H9 (cell line): ENCODE data around the gene TBC1D5. TPM values are rescaled to one million over a fixed set of nuclear protein-coding genes. Genes with fewer than 3 reads are reported as not detected.

Experiments
- DNase-seq: peaks from one replicate; pipeline ENCODE4 v3.0.0-alpha.2; 2017
- H2AFZ ChIP-seq: one replicate; pipeline ENCODE4 v1.6.1; 2013; ENCODE audit warnings: mild to moderate bottlenecking, low read length, control low read depth, moderate library complexity
- H2AK5ac ChIP-seq: 2 replicates; pipeline ENCODE4 v1.6.1; 2013; ENCODE audit warnings: low read length, control low read depth, mixed read lengths; ENCODE audit not compliant: insufficient read length
- H2BK120ac ChIP-seq: one replicate; pipeline ENCODE4 v1.6.1; 2013; ENCODE audit warnings: low read depth, mild to moderate bottlenecking, low read length, control low read depth, inconsistent platforms; ENCODE audit not compliant: poor library complexity, severe bottlenecking
- H2BK12ac ChIP-seq: 2 replicates; pipeline ENCODE4 v1.6.1; 2013; ENCODE audit warnings: low read length, control low read depth, mixed read lengths, low read depth; ENCODE audit not compliant: insufficient read length
- H2BK15ac ChIP-seq: 2 replicates; pipeline ENCODE4 v1.6.1; 2013; ENCODE audit warnings: low read depth, low read length, control low read depth
- H2BK20ac ChIP-seq: one replicate; pipeline ENCODE4 v1.6.1; 2013; ENCODE audit warnings: low read depth, mild to moderate bottlenecking, low read length, control low read depth, inconsistent platforms; ENCODE audit not compliant: poor library complexity, severe bottlenecking
- H2BK5ac ChIP-seq: 2 replicates; pipeline ENCODE4 v1.6.1; 2013; ENCODE audit warnings: low read length, control low read depth, mixed read lengths; ENCODE audit not compliant: insufficient read length
- H3K14ac ChIP-seq: 2 replicates; pipeline ENCODE4 v1.6.1; 2013; ENCODE audit warnings: low read length, control low read depth; ENCODE audit not compliant: insufficient read depth
- H3K18ac ChIP-seq: 2 replicates; pipeline ENCODE4 v1.6.1; 2013; ENCODE audit warnings: low read depth, mild to moderate bottlenecking, mixed read lengths, low read length, control low read depth; ENCODE audit not compliant: insufficient read length
- H3K23ac ChIP-seq: 2 replicates; pipeline ENCODE4 v1.6.1; 2013; ENCODE audit warnings: low read length, control low read depth, mixed read lengths, low read depth; ENCODE audit not compliant: insufficient read length
- H3K23me2 ChIP-seq: 2 replicates; pipeline ENCODE4 v1.6.1; 2013; ENCODE audit warnings: low read depth, mild to moderate bottlenecking, mixed read lengths, low read length, control low read depth; ENCODE audit not compliant: insufficient read length, poor library complexity, severe bottlenecking
- H3K27ac ChIP-seq: 2 replicates; pipeline ENCODE4 v1.5.1; 2013; ENCODE audit warnings: low read length, control low read depth, mixed read lengths, low read depth; ENCODE audit not compliant: insufficient read length
- H3K27me3 ChIP-seq: 2 replicates; pipeline ENCODE4 v1.6.1; 2013; ENCODE audit warnings: low read length, control low read depth, inconsistent platforms; ENCODE audit not compliant: insufficient read depth
- H3K4ac ChIP-seq: 2 replicates; pipeline ENCODE4 v1.6.1; 2013; ENCODE audit warnings: low read depth, mild to moderate bottlenecking, control low read depth, inconsistent platforms, low read length, moderate library complexity
- H3K4me1 ChIP-seq: 2 replicates; pipeline ENCODE4 v1.6.1; 2013; ENCODE audit warnings: low read length, control low read depth, inconsistent platforms; ENCODE audit not compliant: insufficient read depth
- H3K4me2 ChIP-seq: 2 replicates; pipeline ENCODE4 v1.6.1; 2013; ENCODE audit warnings: low read length, control low read depth, mixed read lengths; ENCODE audit not compliant: insufficient read length, insufficient read depth
- H3K56ac ChIP-seq: 2 replicates; pipeline ENCODE4 v1.6.1; 2013; ENCODE audit warnings: low read depth, mild to moderate bottlenecking, mixed read lengths, low read length, control low read depth; ENCODE audit not compliant: insufficient read length
- H3K79me1 ChIP-seq: 2 replicates; pipeline ENCODE4 v1.6.1; 2013; ENCODE audit warnings: low read depth, mild to moderate bottlenecking, moderate library complexity, low read length, control low read depth, inconsistent platforms; ENCODE audit not compliant: insufficient read depth, poor library complexity, severe bottlenecking
- H3K79me2 ChIP-seq: 2 replicates; pipeline ENCODE4 v1.6.1; 2013; ENCODE audit warnings: low read length, control low read depth, inconsistent platforms; ENCODE audit not compliant: insufficient read depth
- H3K9ac ChIP-seq: 2 replicates; pipeline ENCODE4 v1.6.1; 2013; ENCODE audit warnings: low read length, control low read depth, mixed read lengths; ENCODE audit not compliant: insufficient read length; ENCODE audit errors: extremely low read depth
- H3K9me3 ChIP-seq: one replicate; pipeline ENCODE4 v1.6.1; 2013; ENCODE audit warnings: low read depth, low read length, inconsistent platforms; ENCODE audit not compliant: control insufficient read depth
- H3T11ph ChIP-seq: one replicate; pipeline ENCODE4 v1.6.1; 2013; ENCODE audit warnings: mild to moderate bottlenecking, low read length, control low read depth, inconsistent platforms
- H4K20me1 ChIP-seq: one replicate; pipeline ENCODE4 v1.6.1; 2013; ENCODE audit not compliant: control insufficient read depth, insufficient read length, insufficient read depth
- H4K5ac ChIP-seq: 2 replicates; pipeline ENCODE4 v1.6.1; 2013; ENCODE audit warnings: low read depth, mild to moderate bottlenecking, mixed read lengths, low read length, control low read depth; ENCODE audit not compliant: insufficient read length
- H4K8ac ChIP-seq: replicated peaks from 2 replicates; pipeline ENCODE4 v1.6.1; 2013; ENCODE audit warnings: low read length, control low read depth, mixed read lengths, low read depth; ENCODE audit not compliant: insufficient read length
- H4K91ac ChIP-seq: 2 replicates; pipeline ENCODE4 v1.6.1; 2013; ENCODE audit warnings: low read depth, mild to moderate bottlenecking, moderate library complexity, mixed read lengths, low read length, control low read depth; ENCODE audit not compliant: insufficient read length
- H3K27ac Mint-ChIP-seq, 3 experiments: 2 replicates in 2 of 3; 3 replicates in 1 of 3; pipeline ENCODE4 v1.8.0; 2020 to 2021; ENCODE audit warnings: mixed read lengths in 3 of 3, mild to moderate bottlenecking in 1 of 3, moderate library complexity in 1 of 3
- H3K27me3 Mint-ChIP-seq: 2 replicates; pipeline ENCODE4 v1.8.0; 2021; ENCODE audit warnings: low read depth, mild to moderate bottlenecking, moderate library complexity, mixed read lengths
- H3K36me3 Mint-ChIP-seq, 3 experiments: 2 replicates in 2 of 3; 3 replicates in 1 of 3; pipeline ENCODE4 v1.8.0; 2020 to 2021; ENCODE audit warnings: low read depth in 3 of 3, mixed read lengths in 3 of 3; ENCODE audit not compliant: insufficient read depth in 1 of 3
- H3K4me1 Mint-ChIP-seq, 2 experiments: 2 replicates each; pipeline ENCODE4 v1.8.0; 2020; ENCODE audit warnings: mixed read lengths in 2 of 2
- H3K4me3 Mint-ChIP-seq, 2 experiments: 2 replicates in 1 of 2; 3 replicates in 1 of 2; pipeline ENCODE4 v1.8.0; 2020 to 2021; ENCODE audit warnings: mild to moderate bottlenecking in 2 of 2, mixed read lengths in 2 of 2, moderate library complexity in 1 of 2
- H3K9me3 Mint-ChIP-seq, 2 experiments: 2 replicates in 1 of 2; 3 replicates in 1 of 2; pipeline ENCODE4 v1.8.0; 2020; ENCODE audit warnings: mild to moderate bottlenecking in 2 of 2, mixed read lengths in 2 of 2, moderate library complexity in 1 of 2
- CTCF ChIP-seq: fragments of 200-600 bp; sonication (generic); conservative IDR thresholded peaks from 3 replicates; pipeline ENCODE4 v1.8.0; 2021; ENCODE audit warnings: antibody characterized with exemption, mild to moderate bottlenecking
- WGBS: extraction: QIAGEN DNeasy Blood & Tissue Kit; methylation state at CpG from one replicate; pipeline ENCODE4 v1.1.7; 2013; ENCODE audit warnings: missing lambda C conversion rate, low lambda C conversion rate, mixed read lengths; ENCODE audit not compliant: insufficient read length; ENCODE audit errors: extremely low coverage; 5-methylcytosine and 5-hydroxymethylcytosine counted together
- total RNA-seq: library from RNA; stranded (reverse); gene quantifications from 2 replicates; pipeline ENCODE4 v1.2.1, GENCODE V29; 2021

Gene TBC1D5
- total RNA-seq, 1 experiment from 2014 or later, result 25.0 TPM

- DNase-seq, result no peak
- H3K79me1 ChIP-seq, result no peaks in the 10 kb centered on the region
- no peak overlapping the region for H3K9ac ChIP-seq
- no peak overlapping the region for H2BK12ac ChIP-seq
- H3K4ac ChIP-seq, result no peak overlapping the region
- no peak overlapping the region for H2BK15ac ChIP-seq
- no peak overlapping the region for H2AK5ac ChIP-seq
- H3T11ph ChIP-seq, result no peak overlapping the region
- no peaks in the 10 kb centered on the region for H3K27me3 Mint-ChIP-seq
- no peaks in the 10 kb centered on the region for H3K4me1 ChIP-seq
- no peak overlapping the region for H2BK20ac ChIP-seq
- WGBS, result no CpG with 5 or more reads among the region's 5 CpGs
- H3K18ac ChIP-seq, result no peak overlapping the region
- no peak overlapping the region for H3K4me3 Mint-ChIP-seq
- no peak overlapping the region for H4K5ac ChIP-seq
- H3K36me3 Mint-ChIP-seq, result no peaks in the 10 kb centered on the region
- no peak overlapping the region for H4K91ac ChIP-seq
- H3K9me3 ChIP-seq, result no peaks in the 10 kb centered on the region
- no peak overlapping the region for H3K56ac ChIP-seq
- H3K79me2 ChIP-seq, result no peaks in the 10 kb centered on the region
- H3K9me3 Mint-ChIP-seq, result no peaks in the 10 kb centered on the region
- H4K8ac ChIP-seq, result no peak overlapping the region
- no peak overlapping the region for H3K27ac Mint-ChIP-seq
- H2BK5ac ChIP-seq, result no peak overlapping the region
- no peak overlapping the region for H2AFZ ChIP-seq
- H3K4me2 ChIP-seq, result no peak overlapping the region
- H3K27ac ChIP-seq, result no peak overlapping the region
- no peak overlapping the region for H3K14ac ChIP-seq
- no peak overlapping the region for H2BK120ac ChIP-seq
- no peaks in the 10 kb centered on the region for H3K27me3 ChIP-seq
- no peaks in the 10 kb centered on the region for H4K20me1 ChIP-seq
- H3K4me1 Mint-ChIP-seq, result no peaks in the 10 kb centered on the region
- no peak for TF ChIP-seq CTCF
- H3K23me2 ChIP-seq, result no peaks in the 10 kb centered on the region
- H3K23ac ChIP-seq, result no peak overlapping the region
Measured at GRCh38 chr3:17287006-17287689, 455.3 kb downstream of the TBC1D5 start.
